Muscle layer of duodenum (tissue), 2 donors: ENCODE measurements around the gene HBD.
"Not testable (repeated sequence)": the region's sequence is repeated elsewhere in the genome, so short reads cannot be mapped to it uniquely, and the experiment has no call there.

Source experiments
- H3K27ac ChIP-seq: one replicate; pipeline ENCODE4 v1.7.0; 2013; ENCODE audit warnings: mild to moderate bottlenecking, low read length
- H3K27me3 ChIP-seq: one replicate; pipeline ENCODE4 v1.7.0; 2013; ENCODE audit warnings: low read depth, mild to moderate bottlenecking, control low read depth, low read length
- H3K36me3 ChIP-seq, 2 donors: one replicate each; pipeline ENCODE4 v1.7.0; 2013; ENCODE audit warnings: low read length in 2 of 2, control low read depth in 1 of 2, mild to moderate bottlenecking in 1 of 2; ENCODE audit not compliant: insufficient read depth in 2 of 2, control insufficient read depth in 1 of 2
- H3K4me1 ChIP-seq, 2 donors: one replicate each; pipeline ENCODE4 v1.7.0; 2013; ENCODE audit warnings: low read length in 2 of 2, mild to moderate bottlenecking in 2 of 2, control low read depth in 1 of 2, moderate library complexity in 1 of 2; ENCODE audit not compliant: insufficient read depth in 2 of 2, control insufficient read depth in 1 of 2
- H3K4me3 ChIP-seq, 2 donors: one replicate each; pipeline ENCODE4 v1.7.0; 2013; ENCODE audit warnings: low read length in 2 of 2, low read depth in 1 of 2, mild to moderate bottlenecking in 1 of 2
- H3K9me3 ChIP-seq, 2 donors: one replicate each; pipeline ENCODE4 v1.7.0; 2013; ENCODE audit warnings: low read length in 2 of 2, control low read depth in 1 of 2, mild to moderate bottlenecking in 1 of 2; ENCODE audit not compliant: control insufficient read depth in 1 of 2
- donor health status: healthy.

The HBD gene

DNA sequence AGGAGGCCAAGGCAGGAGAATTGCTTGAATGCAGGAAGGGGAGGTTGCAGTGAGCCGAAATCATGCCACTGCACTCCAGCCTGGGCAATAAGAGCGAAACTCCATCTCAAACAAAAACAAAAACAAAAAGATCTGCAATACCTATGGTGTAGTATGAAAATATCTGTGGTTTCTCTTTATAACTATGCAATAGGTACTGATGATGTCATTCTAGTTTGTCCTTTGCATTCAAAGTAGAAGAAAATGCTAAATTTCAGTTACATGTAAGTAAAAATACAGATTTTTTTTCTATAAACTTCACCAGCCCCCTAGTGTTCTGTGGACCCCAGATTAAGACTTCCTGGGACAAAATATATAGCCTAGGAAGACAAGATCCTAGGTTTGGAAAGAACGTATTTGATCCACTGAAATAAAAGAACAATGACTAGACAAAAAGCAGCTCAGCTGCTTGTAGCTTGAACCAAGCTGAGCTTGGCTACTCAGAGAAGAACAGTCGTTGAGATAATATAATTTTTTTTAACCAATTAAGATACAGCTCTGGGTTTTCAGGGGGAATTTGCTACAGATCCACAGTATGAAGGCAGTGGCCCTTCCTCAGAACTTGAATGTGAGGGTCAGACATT, 38.2 kb upstream of the HBD start:
- H3K4me1 ChIP-seq, result no peaks in the 10 kb centered on the region
- H3K27ac ChIP-seq, result no peak overlapping the region
- no peaks in the 10 kb centered on the region for H3K9me3 ChIP-seq
- no peak overlapping the region for H3K4me3 ChIP-seq
- H3K27me3 ChIP-seq, result no peaks in the 10 kb centered on the region
- H3K36me3 ChIP-seq, result no peaks in the 10 kb centered on the region

DNA sequence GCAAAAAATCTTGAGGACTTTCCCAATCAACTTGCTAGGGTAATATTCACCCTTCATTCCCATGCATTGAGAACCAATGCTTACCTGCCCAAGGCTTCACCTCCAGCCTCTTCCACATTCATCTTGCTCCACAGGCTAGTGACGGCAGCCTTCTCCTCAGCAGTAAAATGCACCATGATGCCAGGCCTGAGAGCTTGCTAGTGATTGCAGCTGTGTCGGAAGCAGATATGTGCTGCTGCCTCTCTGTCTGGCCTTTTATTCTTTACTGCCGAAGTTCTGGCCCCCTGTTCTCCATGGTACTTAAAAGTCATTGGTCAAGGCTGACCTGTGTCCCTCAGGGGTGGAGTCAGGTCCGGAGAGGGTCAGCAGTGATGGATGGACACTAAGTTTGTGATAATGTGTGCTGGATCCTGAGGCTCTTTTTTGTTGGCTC, 35.4 kb upstream of the HBD start, which contains the start of gene HBE1:
HBE1 (minus strand) TSS at position 231 of the 433 bp plus-strand sequence; CDS start at position 176, 55 bp downstream.
- no peaks in the 10 kb centered on the region for H3K9me3 ChIP-seq
- H3K27ac ChIP-seq, result no peak within 1 kb of the TSS
- no peak within 1 kb of the TSS for H3K4me3 ChIP-seq
- no peaks in the 10 kb centered on the region for H3K36me3 ChIP-seq
- no peaks in the 10 kb centered on the region for H3K4me1 ChIP-seq
- H3K27me3 ChIP-seq, result no peaks in the 10 kb centered on the region

DNA sequence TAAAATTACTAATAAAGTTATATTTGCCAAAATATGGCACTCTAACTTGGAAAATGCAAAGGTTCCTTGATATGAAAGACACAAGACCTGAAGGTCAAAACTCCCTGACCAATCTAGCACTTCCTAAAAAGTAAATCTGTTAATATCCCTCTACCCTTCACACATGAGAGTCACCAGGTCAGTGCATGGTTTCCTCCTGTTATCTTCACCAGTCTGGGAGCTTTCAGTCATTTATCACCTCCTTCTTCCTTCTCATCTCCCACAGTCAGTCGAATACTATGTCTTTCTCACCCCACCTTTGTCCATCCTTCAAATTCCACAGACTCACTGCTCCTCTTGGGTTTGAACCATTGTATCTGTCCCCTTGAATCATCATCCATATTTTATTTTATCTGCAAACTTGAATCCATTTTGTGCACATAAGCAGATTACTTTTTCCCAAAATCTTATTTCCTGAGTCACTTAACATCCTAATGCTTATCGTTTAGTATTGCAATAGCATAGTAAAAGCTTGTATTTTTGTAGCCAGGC, 32.8 kb upstream of the HBD start:
- Histone ChIP-seq H3K9me3 (no peaks in the 10 kb centered on the region), H3K27ac (no peak overlapping the region), H3K27me3 (no peaks in the 10 kb centered on the region), H3K4me3 (no peak overlapping the region), H3K36me3 (no peaks in the 10 kb centered on the region), H3K4me1 (no peaks in the 10 kb centered on the region)

DNA sequence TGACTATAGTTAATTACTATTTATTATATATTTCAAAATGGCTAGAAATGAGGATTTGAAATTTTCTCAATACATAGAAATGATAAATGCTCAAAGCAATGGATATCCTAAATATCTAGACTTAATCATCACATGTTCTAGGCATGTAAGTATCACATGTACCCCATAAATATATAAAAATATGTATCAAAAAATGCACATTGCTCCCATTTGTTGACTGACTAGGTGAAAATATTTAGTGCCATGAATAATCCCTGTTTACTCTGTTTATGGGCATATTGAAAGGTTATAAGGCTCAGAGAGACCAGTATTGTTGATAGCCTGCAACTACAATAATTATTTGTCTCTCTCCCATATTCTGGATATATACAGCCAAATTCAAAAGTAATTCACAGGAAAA, 32.3 kb upstream of the HBD start:
- Histone ChIP-seq H3K4me1 (no peaks in the 10 kb centered on the region), H3K4me3 (no peak overlapping the region), H3K27ac (no peak overlapping the region), H3K36me3 (no peaks in the 10 kb centered on the region), H3K27me3 (no peaks in the 10 kb centered on the region), H3K9me3 (no peaks in the 10 kb centered on the region)

DNA sequence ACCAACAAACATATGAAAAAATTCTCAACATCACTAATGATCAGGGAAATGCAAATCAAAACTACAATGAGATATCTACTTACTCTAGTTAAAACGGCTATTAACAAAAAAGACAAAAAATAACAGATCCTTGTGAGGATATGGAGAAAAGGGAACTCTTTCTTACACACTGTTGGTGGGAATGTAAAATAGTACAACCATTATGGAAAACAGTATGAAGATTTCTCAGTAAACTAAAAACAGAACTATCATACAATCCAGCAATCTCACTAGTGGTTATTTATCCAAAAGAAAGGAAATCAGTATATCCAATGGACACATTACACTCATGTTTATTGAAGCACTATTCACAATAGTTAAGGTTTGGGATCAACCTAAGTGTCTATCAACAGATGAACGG, 31.5 kb upstream of the HBD start:
- no peaks in the 10 kb centered on the region for H3K9me3 ChIP-seq
- H3K27me3 ChIP-seq, result no peaks in the 10 kb centered on the region

DNA sequence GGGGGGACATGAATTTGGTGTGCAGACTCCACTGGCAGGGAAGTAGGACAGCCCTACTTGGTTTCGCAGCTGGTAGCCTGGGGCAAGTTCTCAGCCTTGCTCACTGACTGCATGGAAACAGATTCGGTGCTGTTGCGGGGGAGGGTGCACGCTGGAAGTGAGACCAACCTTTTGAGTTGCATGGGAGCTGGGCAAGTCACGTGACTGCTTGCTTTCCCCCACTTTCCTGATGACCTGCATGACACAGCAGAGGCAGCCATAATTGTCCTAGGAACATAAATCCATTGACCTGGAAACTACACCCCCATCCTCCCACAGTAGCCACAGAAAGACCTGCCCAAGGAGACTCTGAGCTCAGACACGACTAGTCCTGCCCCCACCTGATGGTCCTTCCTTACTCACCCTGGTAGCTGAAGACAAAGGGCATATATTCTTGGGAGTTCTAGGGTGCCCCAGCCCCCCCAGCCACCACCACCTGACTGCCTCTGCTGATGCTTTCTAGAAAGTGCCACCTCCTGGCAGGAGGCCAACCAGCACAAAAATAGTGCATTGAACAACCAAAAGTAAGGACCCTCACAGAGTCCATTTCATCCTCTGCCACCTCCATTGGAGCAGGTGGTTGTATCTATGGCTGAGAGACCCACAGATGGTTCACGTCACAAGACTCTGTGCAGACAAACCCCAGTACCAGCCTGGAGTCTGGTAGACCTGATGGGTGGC, 24.4 kb upstream of the HBD start:
- H3K27ac ChIP-seq, result no peak overlapping the region
- no peaks in the 10 kb centered on the region for H3K36me3 ChIP-seq
- no peaks in the 10 kb centered on the region for H3K27me3 ChIP-seq
- peaks cover 0 to 2% of the 10 kb centered on the region in 2 donors for H3K9me3 ChIP-seq
- H3K4me1 ChIP-seq, result no peaks in the 10 kb centered on the region
- no peak overlapping the region for H3K4me3 ChIP-seq

More for the DNA sequence above, 31.5 kb upstream of the HBD start:
- H3K36me3 ChIP-seq, result no peaks in the 10 kb centered on the region
- H3K4me3 ChIP-seq, result no peak overlapping the region
- no peak overlapping the region for H3K27ac ChIP-seq
- H3K4me1 ChIP-seq, result no peaks in the 10 kb centered on the region

DNA sequence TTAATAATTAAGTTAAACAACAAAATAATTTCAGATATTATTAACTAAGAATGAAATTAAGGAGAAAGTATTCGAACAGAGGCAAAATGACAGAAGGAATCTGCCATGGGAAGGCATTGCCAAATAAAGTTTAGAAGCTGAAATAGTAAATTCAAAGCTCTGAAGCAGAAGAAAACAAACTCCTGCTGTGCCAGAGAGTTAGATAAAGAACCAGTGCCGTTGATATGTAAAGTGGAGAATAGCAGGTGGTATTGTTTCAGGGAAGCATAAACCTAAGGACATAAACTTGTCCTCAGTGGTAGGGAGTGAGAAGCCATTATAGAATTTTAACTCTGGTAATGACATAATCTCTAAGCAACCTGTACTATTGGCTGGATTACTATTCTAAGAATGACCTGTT, 23.0 kb upstream of the HBD start:
- Histone ChIP-seq H3K4me1 (no peaks in the 10 kb centered on the region), H3K36me3 (no peaks in the 10 kb centered on the region), H3K9me3 (peaks cover 0 to 2% of the 10 kb centered on the region in 2 donors), H3K4me3 (no peak overlapping the region), H3K27ac (no peak overlapping the region), H3K27me3 (no peaks in the 10 kb centered on the region)

DNA sequence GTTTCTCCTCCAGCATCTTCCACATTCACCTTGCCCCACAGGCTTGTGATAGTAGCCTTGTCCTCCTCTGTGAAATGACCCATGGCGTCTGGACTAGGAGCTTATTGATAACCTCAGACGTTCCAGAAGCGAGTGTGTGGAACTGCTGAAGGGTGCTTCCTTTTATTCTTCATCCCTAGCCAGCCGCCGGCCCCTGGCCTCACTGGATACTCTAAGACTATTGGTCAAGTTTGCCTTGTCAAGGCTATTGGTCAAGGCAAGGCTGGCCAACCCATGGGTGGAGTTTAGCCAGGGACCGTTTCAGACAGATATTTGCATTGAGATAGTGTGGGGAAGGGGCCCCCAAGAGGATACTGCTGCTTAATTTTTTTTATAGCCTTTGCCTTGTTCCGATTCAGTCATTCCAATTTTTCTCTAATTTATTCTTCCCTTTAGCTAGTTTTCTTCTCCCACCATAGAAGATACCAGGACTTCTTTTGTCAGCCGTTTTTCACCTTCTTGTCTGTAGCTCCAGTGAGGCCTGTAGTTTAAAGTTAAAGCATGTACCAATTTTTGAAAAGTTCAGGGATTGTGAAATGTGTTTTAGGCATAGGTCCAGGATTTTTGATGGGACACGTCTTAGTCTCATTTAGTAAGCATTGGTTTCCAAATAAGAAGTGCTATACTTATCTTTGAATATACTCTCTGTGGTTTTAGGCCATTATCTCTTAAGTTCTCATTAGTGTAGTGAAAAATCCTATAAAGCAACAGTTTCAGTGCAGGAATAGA, 20.5 kb upstream of the HBD start, which contains the start of gene HBG2:
HBG2 (minus strand) TSS at position 136 of the 768 bp plus-strand sequence; CDS start at position 83, 53 bp downstream.
- not testable (repeated sequence) for H3K4me1 ChIP-seq, H3K27ac ChIP-seq, H3K27me3 ChIP-seq, H3K4me3 ChIP-seq, H3K36me3 ChIP-seq, H3K9me3 ChIP-seq

DNA sequence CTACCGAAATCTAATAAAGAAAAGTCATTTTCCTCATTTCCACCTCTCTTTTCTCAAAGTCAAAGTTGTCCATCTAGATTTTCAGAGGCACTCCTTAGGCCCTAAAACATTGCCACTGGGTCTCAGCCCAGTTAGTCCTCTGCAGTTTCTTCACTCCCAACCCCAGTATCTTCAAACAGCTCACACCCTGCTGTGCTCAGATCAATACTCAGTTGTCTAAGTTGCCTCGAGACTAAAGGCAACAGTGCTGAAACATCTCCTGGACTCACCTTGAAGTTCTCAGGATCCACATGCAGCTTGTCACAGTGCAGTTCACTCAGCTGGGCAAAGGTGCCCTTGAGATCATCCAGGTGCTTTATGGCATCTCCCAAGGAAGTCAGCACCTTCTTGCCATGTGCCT, 19.7 kb upstream of the HBD start:
- not testable (repeated sequence) for H3K36me3 ChIP-seq, H3K9me3 ChIP-seq, H3K27me3 ChIP-seq, H3K4me1 ChIP-seq, H3K27ac ChIP-seq, H3K4me3 ChIP-seq

DNA sequence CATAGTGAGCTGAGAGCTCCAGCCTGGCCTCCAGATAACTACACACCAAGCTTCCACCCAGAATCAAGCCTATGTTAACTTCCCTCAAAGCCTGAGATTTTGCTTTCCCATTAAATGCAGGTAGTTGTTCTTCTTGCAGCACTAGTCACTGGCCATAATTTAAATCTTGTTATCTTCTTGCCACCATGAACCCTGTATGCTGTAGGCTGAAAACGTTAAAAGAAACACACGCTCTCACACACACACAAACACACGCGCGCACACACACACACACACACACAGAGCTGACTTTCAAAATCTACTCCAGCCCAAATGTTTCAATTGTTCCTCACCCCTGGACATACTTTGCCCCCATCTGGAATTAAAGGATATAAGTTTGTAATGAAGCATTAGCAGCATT, 19.2 kb upstream of the HBD start:
- H3K9me3 ChIP-seq, H3K36me3 ChIP-seq: not testable (repeated sequence)

DNA sequence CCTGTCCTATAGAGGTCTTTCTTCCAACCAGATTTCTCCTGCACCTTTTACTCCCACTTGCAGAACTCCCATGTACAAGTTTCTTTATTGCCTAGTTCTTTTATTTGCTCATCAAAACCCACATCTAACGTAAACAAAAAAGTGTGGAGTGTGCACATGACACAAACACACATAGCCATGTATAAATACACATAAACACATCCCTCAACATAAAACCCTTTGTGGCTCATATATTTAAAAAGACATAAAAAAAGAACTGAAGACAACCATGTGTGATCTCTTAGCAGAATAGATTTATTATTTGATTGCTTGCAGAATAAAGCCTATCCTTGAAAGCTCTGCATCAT, 18.6 kb upstream of the HBD start:
- no peaks in the 10 kb centered on the region for H3K27me3 ChIP-seq
- no peaks in the 10 kb centered on the region for H3K4me1 ChIP-seq
- H3K27ac ChIP-seq, result no peak overlapping the region
- H3K36me3 ChIP-seq, result no peaks in the 10 kb centered on the region
- H3K9me3 ChIP-seq, result no peaks in the 10 kb centered on the region
- no peak overlapping the region for H3K4me3 ChIP-seq

More for the DNA sequence above, 19.2 kb upstream of the HBD start:
- H3K4me3 ChIP-seq, H3K4me1 ChIP-seq, H3K27ac ChIP-seq, H3K27me3 ChIP-seq: not testable (repeated sequence)
